ENCODE data around the gene FAM83E.

The FAM83E gene

GRCh38 chr19:48616041-48616436 lies 1.2 kb upstream of the FAM83E start:
- ChIA-PET CTCF (no interaction called here), POLR2A (interaction anchor here (0.7 to 2.0 kb wide), 5 partner anchors 8 to 114 kb away, joined by 3 to 6 read pairs (median 4); partner anchors contain the start of gene CA11)
- no peak for DNase-seq (ENCODE audit: extremely low spot score)
- TF ChIP-seq FOXM1 (IDR thresholded peaks at IDR 0.05; ENCODE audit: borderline replicate concordance) = no peak
- TF ChIP-seq LEF1 (IDR thresholded peaks at IDR 0.05; ENCODE audit: borderline replicate concordance) = no peak
- TF ChIP-seq CTBP1 (IDR thresholded peaks at IDR 0.05; ENCODE audit: borderline replicate concordance) = no peak

DNA sequence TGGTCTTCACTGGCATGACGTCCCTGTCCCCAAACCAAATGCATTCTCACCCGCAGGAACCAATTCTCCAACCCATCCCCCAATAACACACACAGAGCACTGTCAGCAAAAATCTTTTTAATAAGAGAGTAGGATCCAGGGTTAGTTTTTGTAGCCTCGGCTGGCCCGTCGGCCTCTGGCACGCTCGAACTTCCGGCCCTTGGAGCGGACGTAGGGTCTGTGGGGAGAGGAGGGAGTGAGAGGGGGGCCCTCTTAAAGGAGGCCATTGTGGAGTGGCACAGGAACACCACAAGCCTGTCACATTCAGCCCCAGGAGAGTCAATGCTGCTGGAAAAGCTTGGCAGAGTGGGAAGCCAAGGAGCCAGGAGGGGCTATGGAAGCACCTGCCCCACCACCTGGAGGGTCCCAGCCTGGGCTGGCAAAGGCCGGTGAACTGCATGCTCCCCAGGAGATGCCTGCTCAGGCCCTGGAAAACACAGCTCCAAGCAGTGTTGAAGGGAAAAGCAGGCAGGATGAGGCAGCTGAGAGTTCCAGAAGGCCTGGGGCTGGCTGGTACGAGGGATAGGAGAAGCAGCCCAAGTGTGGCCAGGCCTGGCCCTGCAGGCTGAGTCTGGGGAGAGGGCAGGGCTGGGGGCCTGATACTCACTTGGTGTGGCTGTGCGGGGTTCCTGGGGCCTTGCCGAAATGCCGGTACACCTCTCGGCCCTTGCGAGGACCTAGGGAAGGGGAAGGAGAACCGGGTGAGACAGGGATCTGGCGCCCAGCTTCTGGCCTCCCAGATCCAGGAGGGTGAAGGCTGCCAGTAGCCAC lies 560 bp upstream of the FAM83E start:
- DNase-seq (ENCODE audit: extremely low spot score) = no peak
- ChIA-PET POLR2A (interaction anchor here (0.7 to 2.0 kb wide), 6 partner anchors 9 to 181 kb away, joined by 3 to 6 read pairs (median 4); partner anchors contain the start of gene CA11), CTCF (no interaction called here)
- no peak for TF ChIP-seq NFRKB (IDR thresholded peaks at IDR 0.05)
- no peak for TF ChIP-seq FOXK2 (IDR thresholded peaks at IDR 0.05)
- TF ChIP-seq TARDBP (IDR thresholded peaks at IDR 0.05) = no peak
- no peak for TF ChIP-seq LEF1 (IDR thresholded peaks at IDR 0.05; ENCODE audit: borderline replicate concordance)
- no peak for TF ChIP-seq ARNT (IDR thresholded peaks at IDR 0.05)
- TF ChIP-seq CTBP1 (IDR thresholded peaks at IDR 0.05; ENCODE audit: borderline replicate concordance) = no peak
- no peak for TF ChIP-seq FOXA1 (IDR thresholded peaks at IDR 0.05)
- no peak for TF ChIP-seq PKNOX1 (IDR thresholded peaks at IDR 0.05)
- TF ChIP-seq SUZ12 (IDR thresholded peaks at IDR 0.05) = no peak
- TF ChIP-seq BHLHE40 (IDR thresholded peaks at IDR 0.05; ENCODE audit: borderline replicate concordance) = no peak
- no peak for TF ChIP-seq L3MBTL2 (conservative IDR thresholded peaks at IDR 0.05)
- no peak for TF ChIP-seq FOXM1 (IDR thresholded peaks at IDR 0.05; ENCODE audit: borderline replicate concordance)
- no peak for TF ChIP-seq SP1 (IDR thresholded peaks at IDR 0.05)
- no peak for TF ChIP-seq ELF4 (IDR thresholded peaks at IDR 0.05)
- no peak for TF ChIP-seq HDGF (IDR thresholded peaks at IDR 0.05; ENCODE audit: borderline replicate concordance)
- no peak for TF ChIP-seq ZNF384 (IDR thresholded peaks at IDR 0.05)

GRCh38 chr19:48613852-48614435 lies 932 bp downstream of the FAM83E start:
- TF ChIP-seq ELF4 (IDR thresholded peaks at IDR 0.05) = peak; percentile 41
- TF ChIP-seq FOXA1 (IDR thresholded peaks at IDR 0.05) = no peak
- DNase-seq (ENCODE audit: extremely low spot score) = no peak
- ChIA-PET POLR2A (interaction anchor here (0.9 to 1.3 kb wide), 2 partner anchors 10 to 182 kb away, joined by 3 to 4 read pairs; no protein-coding TSS in a partner anchor), CTCF (no interaction called here)

DNA sequence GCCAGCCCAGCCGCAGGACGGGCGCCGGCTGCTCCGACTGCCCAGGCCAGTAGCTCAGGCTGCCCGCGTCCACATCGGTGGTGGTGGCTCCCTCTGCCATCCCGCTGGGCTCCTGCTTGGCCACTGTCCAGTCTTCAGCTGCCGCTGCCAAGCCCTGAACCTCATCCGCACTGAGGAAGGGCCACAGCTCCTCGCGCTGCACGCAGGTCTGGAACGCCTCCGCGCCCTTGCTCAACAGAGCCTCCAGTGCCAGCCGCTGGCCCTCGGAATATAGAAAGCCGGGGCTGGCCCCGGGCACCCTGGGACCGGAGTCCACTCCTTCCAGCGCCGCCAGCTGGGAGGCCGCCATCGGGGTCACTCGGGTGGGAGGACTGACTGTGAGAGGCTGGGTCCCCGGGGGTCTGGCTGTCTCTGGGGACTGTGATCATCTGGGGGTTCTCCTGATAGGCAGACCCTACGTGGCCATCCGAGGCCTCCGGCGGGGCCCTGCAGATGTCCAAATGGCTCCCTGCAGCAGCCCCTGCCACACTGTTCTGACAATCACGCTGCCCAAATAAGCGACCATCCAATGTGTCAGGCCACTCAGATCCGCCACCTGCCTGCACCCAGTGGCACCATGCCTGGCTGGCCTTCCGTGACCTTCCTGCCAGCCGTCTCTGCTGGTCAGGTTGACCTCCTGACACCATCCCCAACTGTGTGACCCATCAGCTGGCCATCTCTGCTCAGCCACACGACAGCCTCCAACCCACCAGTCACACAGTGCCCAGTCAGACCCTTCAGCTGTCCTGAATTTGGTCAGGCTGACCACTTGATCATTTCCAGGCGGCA lies 1.6 kb downstream of the FAM83E start:
- ChIA-PET POLR2A (interaction anchor here (0.9 to 1.1 kb wide), 2 partner anchors 11 to 21 kb away, joined by 3 to 4 read pairs; no protein-coding TSS in a partner anchor), CTCF (no interaction called here)
- no peak for DNase-seq (ENCODE audit: extremely low spot score)
- TF ChIP-seq FOXA1 (IDR thresholded peaks at IDR 0.05) = no peak
- no peak for TF ChIP-seq SP1 (IDR thresholded peaks at IDR 0.05)
- no peak for TF ChIP-seq ELF4 (IDR thresholded peaks at IDR 0.05)
- TF ChIP-seq NFRKB (IDR thresholded peaks at IDR 0.05) = no peak
- TF ChIP-seq LEF1 (IDR thresholded peaks at IDR 0.05; ENCODE audit: borderline replicate concordance) = no peak
- no peak for TF ChIP-seq HDGF (IDR thresholded peaks at IDR 0.05; ENCODE audit: borderline replicate concordance)
- no peak for TF ChIP-seq PKNOX1 (IDR thresholded peaks at IDR 0.05)
- no peak for TF ChIP-seq TARDBP (IDR thresholded peaks at IDR 0.05)
- no peak for TF ChIP-seq L3MBTL2 (conservative IDR thresholded peaks at IDR 0.05)
- TF ChIP-seq ARNT (IDR thresholded peaks at IDR 0.05) = no peak
- no peak for TF ChIP-seq FOXM1 (IDR thresholded peaks at IDR 0.05; ENCODE audit: borderline replicate concordance)
- no peak for TF ChIP-seq SUZ12 (IDR thresholded peaks at IDR 0.05)
- TF ChIP-seq ZNF384 (IDR thresholded peaks at IDR 0.05) = no peak
- no peak for TF ChIP-seq FOXK2 (IDR thresholded peaks at IDR 0.05)
- no peak for TF ChIP-seq BHLHE40 (IDR thresholded peaks at IDR 0.05; ENCODE audit: borderline replicate concordance)
- no peak for TF ChIP-seq CTBP1 (IDR thresholded peaks at IDR 0.05; ENCODE audit: borderline replicate concordance)

DNA sequence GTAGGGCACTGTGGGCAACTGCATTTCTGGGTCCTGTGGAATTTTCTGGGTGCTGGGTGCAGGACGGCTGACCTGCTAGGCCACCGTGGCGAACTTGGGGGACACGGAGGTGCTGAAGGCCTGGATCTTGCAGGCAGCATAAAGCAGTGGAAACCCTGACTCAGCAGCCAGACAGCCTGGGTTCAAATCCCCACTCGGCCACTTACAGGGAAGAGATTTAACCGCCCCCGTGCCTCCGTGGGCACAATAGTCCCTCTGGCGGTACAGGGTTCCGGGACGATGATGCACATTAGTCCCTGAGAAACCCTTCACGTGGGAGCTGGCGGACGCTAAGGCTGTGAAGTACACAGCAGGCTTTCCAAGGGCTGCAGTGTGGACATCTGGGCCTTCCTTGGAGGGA lies 3.0 kb downstream of the FAM83E start:
- ChIA-PET CTCF (no interaction called here), POLR2A (no interaction called here)
- no peak for TF ChIP-seq PKNOX1 (IDR thresholded peaks at IDR 0.05)
- TF ChIP-seq SP1 (IDR thresholded peaks at IDR 0.05) = no peak
- no peak for TF ChIP-seq BHLHE40 (IDR thresholded peaks at IDR 0.05; ENCODE audit: borderline replicate concordance)
- no peak for TF ChIP-seq L3MBTL2 (conservative IDR thresholded peaks at IDR 0.05)
- no peak for TF ChIP-seq NFRKB (IDR thresholded peaks at IDR 0.05)
- TF ChIP-seq ELF4 (IDR thresholded peaks at IDR 0.05) = no peak
- no peak for TF ChIP-seq TARDBP (IDR thresholded peaks at IDR 0.05)
- no peak for TF ChIP-seq FOXK2 (IDR thresholded peaks at IDR 0.05)
- no peak for TF ChIP-seq FOXA1 (IDR thresholded peaks at IDR 0.05)
- TF ChIP-seq ZNF384 (IDR thresholded peaks at IDR 0.05) = no peak
- TF ChIP-seq ARNT (IDR thresholded peaks at IDR 0.05) = no peak
- TF ChIP-seq FOXM1 (IDR thresholded peaks at IDR 0.05; ENCODE audit: borderline replicate concordance) = no peak
- TF ChIP-seq HDGF (IDR thresholded peaks at IDR 0.05; ENCODE audit: borderline replicate concordance) = no peak
- TF ChIP-seq LEF1 (IDR thresholded peaks at IDR 0.05; ENCODE audit: borderline replicate concordance) = no peak
- no peak for TF ChIP-seq CTBP1 (IDR thresholded peaks at IDR 0.05; ENCODE audit: borderline replicate concordance)
- no peak for TF ChIP-seq SUZ12 (IDR thresholded peaks at IDR 0.05)
- no peak for DNase-seq (ENCODE audit: extremely low spot score)
